B cell (primary cell): Measurements from ENCODE around the gene DOCK1. TPM values are rescaled to one million over a fixed set of nuclear protein-coding genes. Genes with fewer than 3 reads are reported as not detected.

Experiments used
- ATAC-seq: fragments of 200-7000 bp; cut with Tn5 transposase; one replicate; pipeline ENCODE4 v1.10.0; 2021; ENCODE audit warnings: low read depth, mild to moderate bottlenecking, moderate number of reproducible peaks, moderate library complexity
- CTCF ChIA-PET: fragments of 350-600 bp; sonication (Branson Sonifier 250); formaldehyde crosslinking; loops from one replicate; lab custom pipeline; 2021; ENCODE audit warnings: antibody characterized with exemption, inconsistent platforms; lab: Charles Lee
- POLR2A ChIA-PET: fragments of 350-600 bp; sonication (Branson Sonifier 250); formaldehyde crosslinking; loops from one replicate; lab custom pipeline; 2021; ENCODE audit warnings: antibody characterized with exemption; lab: Charles Lee
- DNase-seq: peaks from one replicate; pipeline ENCODE4 v3.0.0; 2013
- H2AFZ ChIP-seq: 2 replicates; pipeline ENCODE4 v1.6.1; 2012; ENCODE audit warnings: mild to moderate bottlenecking, low read depth, low read length; ENCODE audit not compliant: insufficient read depth, poor library complexity, severe bottlenecking
- H3K27ac ChIP-seq, 2 donors: 1 replicate in 1 of 2; 2 replicates in 1 of 2; pipeline ENCODE4 v1.5.1; 2012 to 2013; ENCODE audit warnings: low read length in 2 of 2, mild to moderate bottlenecking in 2 of 2, moderate library complexity in 1 of 2
- H3K27me3 ChIP-seq, 4 experiments: fragments of 200-600 bp in 1 of 4; sonication (generic) in 1 of 4; replicated peaks in 1 of 4; 1 replicate in 2 of 4; 2 replicates in 2 of 4; pipeline versions ENCODE4 v1.6.1 to v1.7.0; 2013 to 2016; ENCODE audit warnings: low read length in 3 of 4, mild to moderate bottlenecking in 2 of 4, mixed read lengths in 1 of 4, moderate library complexity in 1 of 4; ENCODE audit not compliant: insufficient read depth in 4 of 4, control insufficient read depth in 3 of 4; ENCODE audit errors: control extremely low read depth in 1 of 4
- H3K36me3 ChIP-seq, 2 experiments: replicated peaks in 1 of 2; 1 replicate in 1 of 2; 2 replicates in 1 of 2; pipeline versions ENCODE4 v1.6.1 to v1.7.1; 2013; ENCODE audit warnings: low read length in 1 of 2; ENCODE audit not compliant: insufficient read depth in 2 of 2, control insufficient read depth in 1 of 2; ENCODE audit errors: control extremely low read depth in 1 of 2, extremely low read depth in 1 of 2
- H3K4me1 ChIP-seq, 2 donors: fragments of 200-600 bp in 1 of 2; sonication (generic) in 1 of 2; 1 replicate in 1 of 2; 2 replicates in 1 of 2; pipeline versions ENCODE4 v1.5.1 to v1.6.1; 2013 to 2017; ENCODE audit warnings: low read length in 2 of 2; ENCODE audit not compliant: control insufficient read depth in 2 of 2, insufficient read depth in 2 of 2
- H3K4me2 ChIP-seq: replicated peaks from 2 replicates; pipeline ENCODE3; 2012; ENCODE audit warnings: mild to moderate bottlenecking, low read depth, low read length; ENCODE audit not compliant: poor library complexity, severe bottlenecking
- H3K4me3 ChIP-seq, 5 experiments: fragments of 200-600 bp in 1 of 5; sonication (generic) in 1 of 5; 1 replicate in 3 of 5; 2 replicates in 2 of 5; pipeline versions ENCODE4 v1.5.1 to v1.7.0; 2011 to 2016; ENCODE audit warnings: low read length in 4 of 5, mild to moderate bottlenecking in 4 of 5, low read depth in 2 of 5, control low read depth in 1 of 5, moderate library complexity in 1 of 5; ENCODE audit not compliant: insufficient read depth in 1 of 5; ENCODE audit errors: control extremely low read depth in 1 of 5, extremely low read depth in 1 of 5
- H3K79me2 ChIP-seq: fragments of 200-600 bp; sonication (generic); one replicate; pipeline ENCODE4 v1.6.0; 2016; ENCODE audit warnings: low read length; ENCODE audit not compliant: control insufficient read depth, insufficient read depth
- H3K9ac ChIP-seq: fragments of 200-600 bp; sonication (generic); 2 replicates; pipeline ENCODE4 v1.6.1; 2017; ENCODE audit warnings: mild to moderate bottlenecking, low read length, moderate library complexity
- H3K9me3 ChIP-seq, 3 donors: one replicate each; pipeline versions ENCODE4 v1.6.1 to v1.7.1; 2013; ENCODE audit warnings: low read length in 2 of 3; ENCODE audit not compliant: control insufficient read depth in 2 of 3, insufficient read depth in 1 of 3; ENCODE audit errors: control extremely low read depth in 1 of 3
- H4K20me1 ChIP-seq: 2 replicates; pipeline ENCODE4 v1.6.0; 2012; ENCODE audit warnings: mild to moderate bottlenecking, low read length; ENCODE audit not compliant: insufficient read depth, control insufficient read depth, poor library complexity, severe bottlenecking
- H3K27ac Mint-ChIP-seq: one replicate; pipeline ENCODE4 v1.8.0; 2021; ENCODE audit warnings: mixed read lengths
- H3K27me3 Mint-ChIP-seq: one replicate; pipeline ENCODE4 v1.8.0; 2021; ENCODE audit warnings: mixed read lengths
- H3K4me1 Mint-ChIP-seq: one replicate; pipeline ENCODE4 v1.8.0; 2021; ENCODE audit warnings: mixed read lengths
- H3K4me3 Mint-ChIP-seq: one replicate; pipeline ENCODE4 v1.8.0; 2021; ENCODE audit warnings: mixed read lengths
- H3K9me3 Mint-ChIP-seq: one replicate; pipeline ENCODE4 v1.8.0; 2022; ENCODE audit warnings: mixed read lengths; ENCODE audit not compliant: insufficient read depth
- EZH2 ChIP-seq: IDR thresholded peaks from 2 replicates; pipeline ENCODE4 v1.6.1; 2012; ENCODE audit warnings: borderline replicate concordance, low read depth, mild to moderate bottlenecking, moderate library complexity, low read length; ENCODE audit not compliant: insufficient read depth, poor library complexity, severe bottlenecking
- WGBS: methylation state at CpG from one replicate; pipeline ENCODE4 v1.1.5; 2013; ENCODE audit warnings: missing lambda C conversion rate; ENCODE audit not compliant: insufficient coverage; 5-methylcytosine and 5-hydroxymethylcytosine counted together
- intact Hi-C: fragments of 100-400 bp; cut with micrococcal nuclease; formaldehyde crosslinking; loops from one replicate; pipeline ENCODE4 v1.10.0; 2022
- polyA plus RNA-seq: library from polyadenylated mRNA; depleted of rRNA; stranded (reverse); fragments of >200 nt; gene quantifications from 2 replicates; pipeline ENCODE4 v1.2.3, GENCODE V29; 2012
- total RNA-seq, 2 donors: library from RNA; stranded (reverse); fragments of 120-200 nt in 1 of 2; gene quantifications; 1 replicate in 1 of 2; 2 replicates in 1 of 2; pipeline versions ENCODE4 v1.2.3 to v1.2.4, GENCODE V29; 2013 to 2022
- TF ChIP-seq, protein P1 (sequence below): fragments of 200-600 bp; IDR thresholded peaks from one replicate; pipeline ENCODE4 v1.8.0; 2022; ENCODE audit warnings: antibody characterized with exemption, mild to moderate bottlenecking

DOCK1 gene
- total and polyA plus RNA-seq, 2 donors (not counting 1 experiment from before 2014, with no cell fraction given), result not detected

- TF ChIP-seq EZH2, result no peak
- TF ChIP-seq, protein P1, sequence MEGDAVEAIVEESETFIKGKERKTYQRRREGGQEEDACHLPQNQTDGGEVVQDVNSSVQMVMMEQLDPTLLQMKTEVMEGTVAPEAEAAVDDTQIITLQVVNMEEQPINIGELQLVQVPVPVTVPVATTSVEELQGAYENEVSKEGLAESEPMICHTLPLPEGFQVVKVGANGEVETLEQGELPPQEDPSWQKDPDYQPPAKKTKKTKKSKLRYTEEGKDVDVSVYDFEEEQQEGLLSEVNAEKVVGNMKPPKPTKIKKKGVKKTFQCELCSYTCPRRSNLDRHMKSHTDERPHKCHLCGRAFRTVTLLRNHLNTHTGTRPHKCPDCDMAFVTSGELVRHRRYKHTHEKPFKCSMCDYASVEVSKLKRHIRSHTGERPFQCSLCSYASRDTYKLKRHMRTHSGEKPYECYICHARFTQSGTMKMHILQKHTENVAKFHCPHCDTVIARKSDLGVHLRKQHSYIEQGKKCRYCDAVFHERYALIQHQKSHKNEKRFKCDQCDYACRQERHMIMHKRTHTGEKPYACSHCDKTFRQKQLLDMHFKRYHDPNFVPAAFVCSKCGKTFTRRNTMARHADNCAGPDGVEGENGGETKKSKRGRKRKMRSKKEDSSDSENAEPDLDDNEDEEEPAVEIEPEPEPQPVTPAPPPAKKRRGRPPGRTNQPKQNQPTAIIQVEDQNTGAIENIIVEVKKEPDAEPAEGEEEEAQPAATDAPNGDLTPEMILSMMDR, result no peak
- ATAC-seq, result no peak
- DNase-seq, result no peak
Observed at GRCh38 chr10:127356360-127356759, 451.1 kb downstream of the DOCK1 start.

DNA sequence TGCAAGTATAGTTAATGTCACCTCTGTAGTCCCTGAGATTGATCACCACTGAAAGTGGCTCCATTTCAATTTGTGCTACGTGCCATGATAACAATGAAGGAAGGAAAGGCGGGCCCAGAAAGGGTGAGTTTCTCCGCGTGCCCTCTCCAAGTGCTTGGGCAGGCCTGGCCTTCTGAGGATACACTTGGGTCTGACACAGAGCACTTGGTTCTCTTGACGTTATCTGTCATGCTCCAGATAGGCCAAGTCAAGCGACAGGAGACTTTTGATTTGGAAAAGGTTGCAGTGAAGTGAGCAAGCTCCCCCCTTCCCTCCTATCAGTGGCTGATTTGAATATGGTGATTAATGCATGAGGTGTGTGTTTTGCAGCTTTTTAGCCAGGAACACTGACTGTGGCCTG is 452.0 kb downstream of the DOCK1 start:
- H3K9me3 ChIP-seq, result peaks cover 0 to 4% (median 0%) of the 10 kb centered on the region in 3 donors
- no peaks in the 10 kb centered on the region for H3K36me3 ChIP-seq
- no peaks in the 10 kb centered on the region for H3K4me1 Mint-ChIP-seq
- no peaks in the 10 kb centered on the region for H3K79me2 ChIP-seq
- no peak overlapping the region for H3K4me3 Mint-ChIP-seq
- H3K27ac ChIP-seq, result no peak overlapping the region
- TF ChIP-seq EZH2, result no peak
- TF ChIP-seq, protein P1, result no peak
- no peak overlapping the region for H3K4me3 ChIP-seq
- no peaks in the 10 kb centered on the region for H3K9me3 Mint-ChIP-seq
- ChIA-PET POLR2A (no interaction called here), CTCF (no interaction called here)
- DNase-seq (no peak), ATAC-seq (no peak)
- H3K4me2 ChIP-seq, result no peak overlapping the region
- no peak overlapping the region for H3K9ac ChIP-seq
- intact Hi-C loops, result no loop called here
- H3K4me1 ChIP-seq, result no peaks in the 10 kb centered on the region
- H3K27me3 ChIP-seq, result no peaks in the 10 kb centered on the region
- H3K27me3 Mint-ChIP-seq, result no peaks in the 10 kb centered on the region
- H4K20me1 ChIP-seq, result no peaks in the 10 kb centered on the region
- H3K27ac Mint-ChIP-seq, result no peak overlapping the region
- no peak overlapping the region for H2AFZ ChIP-seq
- WGBS, result 85% methylated on average over 3 of the region's 6 CpGs

More at GRCh38 chr10:127356360-127356759, 451.1 kb downstream of the DOCK1 start:
- Mint-ChIP-seq H3K9me3 (no peaks in the 10 kb centered on the region), H3K27me3 (no peaks in the 10 kb centered on the region), H3K27ac (no peak overlapping the region), H3K4me1 (no peaks in the 10 kb centered on the region), H3K4me3 (no peak overlapping the region)
- H3K4me1 ChIP-seq, result no peaks in the 10 kb centered on the region
- H4K20me1 ChIP-seq, result no peaks in the 10 kb centered on the region
- CTCF ChIA-PET, result no interaction called here
- H3K4me2 ChIP-seq, result no peak overlapping the region
- 62% methylated on average over 6 of the region's 6 CpGs for WGBS
- H3K9ac ChIP-seq, result no peak overlapping the region
- intact Hi-C loops, result no loop called here
- no peak overlapping the region for H3K4me3 ChIP-seq
- H2AFZ ChIP-seq, result no peak overlapping the region
- H3K79me2 ChIP-seq, result no peaks in the 10 kb centered on the region
- H3K9me3 ChIP-seq, result peaks cover 0 to 4% (median 0%) of the 10 kb centered on the region in 3 donors
- H3K27me3 ChIP-seq, result no peaks in the 10 kb centered on the region
- no peak overlapping the region for H3K27ac ChIP-seq
- POLR2A ChIA-PET, result no interaction called here
- H3K36me3 ChIP-seq, result no peaks in the 10 kb centered on the region
